GM12891 (cell line): ENCODE measurements around the gene NEMP1.
"Not testable (repeated sequence)": the region's sequence is repeated elsewhere in the genome, so short reads cannot be mapped to it uniquely, and the experiment has no call there.

Experiments used
- PAX5 ChIP-seq: IDR thresholded peaks from 2 replicates; pipeline ENCODE4 v1.6.1; 2011; ENCODE audit warnings: low read length, moderate library complexity, mild to moderate bottlenecking; ENCODE audit not compliant: insufficient read depth, severe bottlenecking
- POLR2A ChIP-seq: IDR thresholded peaks from 2 replicates; pipeline ENCODE4 v1.6.1; 2011; ENCODE audit warnings: low read depth, low read length, control low read depth
- POLR2AphosphoS5 ChIP-seq: IDR thresholded peaks from 2 replicates; pipeline ENCODE4 v1.6.1; 2011; ENCODE audit warnings: low read depth, low read length, control low read depth
- POU2F2 ChIP-seq: IDR thresholded peaks from 2 replicates; pipeline ENCODE4 v1.6.1; 2011; ENCODE audit warnings: low read depth, mild to moderate bottlenecking, control low read depth, low read length, moderate library complexity
- TAF1 ChIP-seq: IDR thresholded peaks from 2 replicates; pipeline ENCODE4 v1.6.1; 2011; ENCODE audit warnings: low read depth, low read length, control low read depth

DNA sequence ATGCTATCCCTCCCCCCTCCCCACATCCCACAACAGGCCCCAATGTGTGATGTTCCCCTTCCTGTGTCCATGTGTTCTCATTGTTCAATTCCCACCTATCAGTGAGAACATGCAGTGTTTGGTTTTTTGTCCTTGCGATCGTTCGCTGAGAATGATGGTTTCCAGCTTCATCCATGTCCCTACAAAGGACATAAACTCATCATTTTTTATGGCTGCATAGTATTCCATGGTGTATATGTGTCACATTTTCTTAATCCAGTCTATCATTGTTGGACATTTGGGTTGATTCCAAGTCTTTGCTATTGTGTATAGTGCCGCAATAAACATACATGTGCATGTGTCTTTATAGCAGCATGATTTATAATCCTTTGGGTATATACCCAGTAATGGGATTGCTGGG, 25.4 kb downstream of the NEMP1 start:
- not testable (repeated sequence) for TF ChIP-seq POLR2A, TAF1, POLR2AphosphoS5, POU2F2, PAX5
